ENCODE measurements around the gene RPS2. TPM values are rescaled to one million over a fixed set of nuclear protein-coding genes. Genes with fewer than 3 reads are reported as not detected.
A peak's percentile ranks its signal among the peaks of the same experiment; 100 is the strongest.

RPS2 gene
- total RNA-seq, 5 donors from 2014 or later (not counting 1 experiment from before 2014, with no cell fraction given): 3,208 to 3,662 (median 3,410) TPM

DNA sequence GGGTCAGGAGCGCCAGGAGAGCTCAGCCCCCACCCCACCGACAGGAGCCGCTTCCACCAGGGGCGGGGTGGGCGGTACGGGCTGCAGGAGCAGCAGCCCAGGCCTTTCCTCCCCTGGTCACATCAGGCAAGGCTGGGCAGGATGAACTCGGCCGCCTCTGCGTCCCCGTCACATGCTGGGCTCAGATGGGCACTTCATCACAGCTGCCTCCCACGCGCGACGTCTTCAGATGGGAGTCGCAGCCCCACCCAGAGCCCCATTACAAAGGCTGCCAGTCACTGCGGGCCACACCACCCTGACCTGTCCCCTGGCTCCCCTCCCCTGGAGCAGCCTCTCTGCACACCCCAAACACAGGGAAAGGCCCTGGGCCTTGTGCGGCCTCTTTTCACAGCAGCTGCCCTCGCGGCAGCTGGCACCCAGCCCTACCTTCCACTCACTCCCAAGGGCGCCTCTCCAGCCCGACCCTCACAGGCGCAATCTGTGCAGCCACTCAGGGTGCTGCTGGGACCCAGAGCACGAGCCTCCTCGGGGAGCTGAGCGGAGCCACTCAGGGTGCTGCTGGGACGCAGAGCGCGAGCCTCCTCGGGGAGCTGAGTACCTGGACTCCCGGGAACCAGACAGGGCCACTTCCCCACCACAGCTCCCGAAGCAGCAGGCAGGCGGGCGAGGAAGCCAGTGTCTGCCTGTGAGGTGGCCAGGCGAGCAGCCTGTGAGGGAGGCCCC lies 40.3 kb upstream of the RPS2 start:
- peaks cover 36 to 45% (median 37%) of the 10 kb centered on the region in 3 donors for H3K4me1 Mint-ChIP-seq
- CTCF ChIA-PET: interaction anchor here (0.6 to 1.5 kb wide), 5 partner anchors 12 to 150 kb away, joined by 3 to 6 read pairs (median 4); partner anchors contain the start of genes MSRB1 (in 1 of the 2) and TRAF7 (in 1 of the 2)
- no peak overlapping the region for H3K4me3 ChIP-seq (ENCODE audit: control insufficient read depth in 1 of 2, extremely low read depth in 1 of 2, low read length in 1 of 2)

GRCh38 chr16:2003827-2004641 lies 39.4 kb upstream of the RPS2 start:
- H3K27ac ChIP-seq (ENCODE audit: low read length): no peak overlapping the region
- peak; percentile 67 to 91 (median 83) for DNase-seq
- Mint-ChIP-seq H3K27me3 (no peaks in the 10 kb centered on the region), H3K27ac (no peak overlapping the region), H3K4me1 (peaks cover 36 to 45% (median 36%) of the 10 kb centered on the region in 3 donors), H3K4me3 (no peak overlapping the region), H3K9me3 (no peaks in the 10 kb centered on the region), H3K36me3 (peaks cover 8% of the 10 kb centered on the region)
- peaks cover 26 to 46% of the 10 kb centered on the region in 2 donors for H3K36me3 ChIP-seq (ENCODE audit: control insufficient read depth in 2 of 2, extremely low read depth in 1 of 2, insufficient read depth in 1 of 2, low read length in 1 of 2)
- no peak overlapping the region for H3K4me3 ChIP-seq (ENCODE audit: control insufficient read depth in 1 of 2, extremely low read depth in 1 of 2, low read length in 1 of 2)
- ChIA-PET POLR2A (interaction anchor here (0.5 to 0.9 kb wide), 2 partner anchors 39 to 518 kb away, joined by 3 to 4 read pairs; partner anchors contain the start of gene RPS2 (in 1 of the 2)), CTCF (interaction anchor here (0.6 to 1.5 kb wide), 7 partner anchors 12 to 586 kb away, joined by 3 to 8 read pairs (median 4); partner anchors contain the start of genes MSRB1 (in 1 of the 2) and TRAF7 (in 1 of the 2))
- no peaks in the 10 kb centered on the region for H3K27me3 ChIP-seq (replicated peaks in 1 of 2; ENCODE audit: control insufficient read depth in 2 of 2, extremely low read depth in 1 of 2, insufficient read depth in 2 of 2, low read length in 1 of 2)
- H3K9me3 ChIP-seq: no peaks in the 10 kb centered on the region
- H3K4me1 ChIP-seq (ENCODE audit: control insufficient read depth in 1 of 2, extremely low read depth in 1 of 2, insufficient read depth in 2 of 2, low read length in 2 of 2): peaks cover 13 to 59% of the 10 kb centered on the region in 2 experiments
- ATAC-seq (replicated peaks in 1 of 4): peak; percentile 88 to 93 (median 90)
- WGBS (ENCODE audit: insufficient coverage): 41% methylated on average over 32 of the region's 36 CpGs

More for the DNA sequence above, 40.3 kb upstream of the RPS2 start:
- no peak overlapping the region for H3K27ac ChIP-seq (ENCODE audit: low read length)
- no peaks in the 10 kb centered on the region for H3K27me3 Mint-ChIP-seq
- H3K27ac Mint-ChIP-seq: no peak overlapping the region
- ATAC-seq (replicated peaks in 1 of 4) (no peak), DNase-seq (no peak)
- H3K9me3 Mint-ChIP-seq: no peaks in the 10 kb centered on the region
- H3K4me3 Mint-ChIP-seq: no peak overlapping the region
- POLR2A ChIA-PET: interaction anchor here (0.5 to 0.9 kb wide), 2 partner anchors 40 to 517 kb away, joined by 3 to 4 read pairs; partner anchors contain the start of gene RPS2 (in 1 of the 2)
- H3K27me3 ChIP-seq (replicated peaks in 1 of 2; ENCODE audit: control insufficient read depth in 2 of 2, extremely low read depth in 1 of 2, insufficient read depth in 2 of 2, low read length in 1 of 2): no peaks in the 10 kb centered on the region
- WGBS (ENCODE audit: insufficient coverage): 90% methylated on average over 27 of the region's 34 CpGs
- H3K36me3 ChIP-seq (ENCODE audit: control insufficient read depth in 2 of 2, extremely low read depth in 1 of 2, insufficient read depth in 1 of 2, low read length in 1 of 2): peaks cover 21 to 37% of the 10 kb centered on the region in 2 donors
- peaks cover 14 to 61% of the 10 kb centered on the region in 2 experiments for H3K4me1 ChIP-seq (ENCODE audit: control insufficient read depth in 1 of 2, extremely low read depth in 1 of 2, insufficient read depth in 2 of 2, low read length in 2 of 2)
- no peaks in the 10 kb centered on the region for H3K9me3 ChIP-seq
- peaks cover 8% of the 10 kb centered on the region for H3K36me3 Mint-ChIP-seq

DNA sequence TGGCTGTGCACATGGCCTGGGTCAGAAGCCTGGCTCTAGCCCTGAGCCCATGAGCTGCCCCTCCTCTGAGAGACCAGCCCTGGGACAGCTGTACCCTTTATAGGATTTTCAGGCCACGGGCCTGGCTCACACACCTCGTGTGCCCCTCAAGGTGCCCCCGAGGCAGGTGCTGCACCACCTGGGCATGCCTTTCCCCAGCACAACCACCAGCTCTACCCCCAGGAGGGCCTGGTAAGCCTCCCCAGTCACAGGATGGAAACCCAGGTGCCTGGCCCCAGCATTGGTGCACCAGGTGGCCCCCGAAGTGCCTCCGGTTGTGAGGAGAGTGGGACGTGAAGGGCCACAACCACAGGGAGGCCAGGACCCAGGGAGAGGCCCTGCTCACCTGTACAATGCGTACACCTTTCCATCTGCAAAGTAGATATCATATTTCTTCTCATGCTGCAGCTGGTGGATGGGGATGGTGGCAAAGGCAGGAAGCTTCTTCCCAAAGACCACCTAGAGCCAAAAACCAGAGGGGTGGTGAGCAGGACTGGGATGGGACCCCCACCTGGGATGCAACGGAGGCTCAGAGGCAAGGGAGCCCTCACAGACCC lies 38.7 kb upstream of the RPS2 start:
- no peaks in the 10 kb centered on the region for H3K27me3 ChIP-seq (replicated peaks in 1 of 2; ENCODE audit: control insufficient read depth in 2 of 2, extremely low read depth in 1 of 2, insufficient read depth in 2 of 2, low read length in 1 of 2)
- H3K9me3 ChIP-seq: no peaks in the 10 kb centered on the region
- H3K36me3 Mint-ChIP-seq: peaks cover 9% of the 10 kb centered on the region
- H3K27me3 Mint-ChIP-seq: no peaks in the 10 kb centered on the region
- peaks cover 28 to 53% of the 10 kb centered on the region in 2 donors for H3K36me3 ChIP-seq (ENCODE audit: control insufficient read depth in 2 of 2, extremely low read depth in 1 of 2, insufficient read depth in 1 of 2, low read length in 1 of 2)
- H3K4me1 Mint-ChIP-seq: peaks cover 29 to 39% (median 30%) of the 10 kb centered on the region in 3 donors
- H3K9me3 Mint-ChIP-seq: no peaks in the 10 kb centered on the region
- DNase-seq: no peak
- H3K4me3 ChIP-seq (ENCODE audit: control insufficient read depth in 1 of 2, extremely low read depth in 1 of 2, low read length in 1 of 2): no peak overlapping the region
- H3K4me3 Mint-ChIP-seq: no peak overlapping the region
- WGBS (ENCODE audit: insufficient coverage): 86% methylated on average over 3 of the region's 8 CpGs
- H3K27ac ChIP-seq (ENCODE audit: low read length): no peak overlapping the region
- CTCF ChIA-PET: interaction anchor here (0.6 to 1.5 kb wide), 4 partner anchors 137 to 586 kb away, joined by 3 to 8 read pairs (median 6); partner anchors contain the start of gene TRAF7 (in 1 of the 2)
- POLR2A ChIA-PET: no interaction called here
- no peak overlapping the region for H3K27ac Mint-ChIP-seq
- peaks cover 7 to 52% of the 10 kb centered on the region in 2 experiments for H3K4me1 ChIP-seq (ENCODE audit: control insufficient read depth in 1 of 2, extremely low read depth in 1 of 2, insufficient read depth in 2 of 2, low read length in 2 of 2)
- ATAC-seq (replicated peaks in 1 of 4): no peak

DNA sequence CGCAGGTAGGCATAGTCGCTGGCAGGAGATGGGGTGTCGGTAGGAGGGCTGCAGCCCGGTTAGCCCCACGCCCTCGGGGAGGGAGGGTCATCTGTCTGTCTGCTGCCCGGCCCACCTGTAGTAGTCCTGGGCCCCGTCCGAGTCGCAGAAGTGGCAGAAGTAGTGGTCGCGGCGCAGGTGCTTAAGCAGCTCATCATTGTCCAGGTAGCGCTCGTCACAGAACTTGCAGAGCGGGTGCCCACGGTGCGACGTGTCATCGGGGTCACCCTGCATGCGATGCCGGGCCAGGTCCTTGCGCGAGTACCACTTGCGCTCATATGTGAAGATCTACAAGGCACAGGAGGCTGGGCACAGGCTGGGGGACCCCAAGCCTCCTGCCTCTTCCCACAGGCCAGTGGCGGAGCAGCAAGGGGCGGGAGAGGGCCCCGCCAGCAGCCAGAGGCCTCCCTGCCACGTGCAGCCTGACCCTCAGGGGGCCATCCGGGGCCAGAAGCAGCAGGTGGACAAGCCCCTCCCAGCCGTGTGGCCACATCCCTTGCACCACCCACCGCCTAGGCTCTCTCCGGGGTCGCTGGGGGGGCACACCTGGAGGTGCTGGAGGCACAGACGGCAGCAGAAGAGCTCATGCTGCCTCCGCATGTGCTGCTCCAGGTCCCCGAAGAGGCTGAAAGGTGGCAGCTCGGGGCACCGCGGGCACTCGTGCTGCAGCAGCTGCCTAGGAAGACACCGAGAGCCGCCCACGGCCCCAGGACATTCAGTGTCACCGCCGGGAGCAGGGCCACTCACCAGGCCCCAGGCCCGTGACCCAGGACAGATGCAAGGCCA lies 38.0 kb upstream of the RPS2 start:
- ATAC-seq (replicated peaks in 1 of 4): no peak
- H3K36me3 Mint-ChIP-seq: peaks cover 11% of the 10 kb centered on the region
- peaks cover 22 to 32% (median 23%) of the 10 kb centered on the region in 3 donors for H3K4me1 Mint-ChIP-seq
- no peak overlapping the region for H3K4me3 Mint-ChIP-seq
- H3K27me3 Mint-ChIP-seq: no peaks in the 10 kb centered on the region
- no peak overlapping the region for H3K4me3 ChIP-seq (ENCODE audit: control insufficient read depth in 1 of 2, extremely low read depth in 1 of 2, low read length in 1 of 2)
- H3K27me3 ChIP-seq (replicated peaks in 1 of 2; ENCODE audit: control insufficient read depth in 2 of 2, extremely low read depth in 1 of 2, insufficient read depth in 2 of 2, low read length in 1 of 2): no peaks in the 10 kb centered on the region
- WGBS (ENCODE audit: insufficient coverage): 97% methylated on average over 46 of the region's 47 CpGs
- H3K4me1 ChIP-seq (ENCODE audit: control insufficient read depth in 1 of 2, extremely low read depth in 1 of 2, insufficient read depth in 2 of 2, low read length in 2 of 2): peaks cover 2 to 45% of the 10 kb centered on the region in 2 experiments
- no peaks in the 10 kb centered on the region for H3K9me3 ChIP-seq
- H3K27ac Mint-ChIP-seq: no peak overlapping the region
- H3K9me3 Mint-ChIP-seq: no peaks in the 10 kb centered on the region
- ChIA-PET POLR2A (no interaction called here), CTCF (interaction anchor here in 1 of 2 donors (0.8 to 1.1 kb wide), 2 partner anchors 150 to 153 kb away, joined by 3 read pairs; partner anchors contain the start of gene TRAF7)
- H3K27ac ChIP-seq (ENCODE audit: low read length): no peak overlapping the region
- peaks cover 28 to 59% of the 10 kb centered on the region in 2 donors for H3K36me3 ChIP-seq (ENCODE audit: control insufficient read depth in 2 of 2, extremely low read depth in 1 of 2, insufficient read depth in 1 of 2, low read length in 1 of 2)
- no peak for DNase-seq

GRCh38 chr16:2001456-2002355 lies 37.1 kb upstream of the RPS2 start:
- WGBS (ENCODE audit: insufficient coverage): 96% methylated on average over 53 of the region's 53 CpGs
- H3K4me3 ChIP-seq (ENCODE audit: control insufficient read depth in 1 of 2, extremely low read depth in 1 of 2, low read length in 1 of 2): no peak overlapping the region
- no peak for ATAC-seq (replicated peaks in 1 of 4)
- no peaks in the 10 kb centered on the region for H3K9me3 ChIP-seq
- DNase-seq: no peak
- peaks cover 30 to 61% of the 10 kb centered on the region in 2 donors for H3K36me3 ChIP-seq (ENCODE audit: control insufficient read depth in 2 of 2, extremely low read depth in 1 of 2, insufficient read depth in 1 of 2, low read length in 1 of 2)
- no peaks in the 10 kb centered on the region for H3K27me3 Mint-ChIP-seq
- H3K27ac Mint-ChIP-seq: no peak overlapping the region
- no peaks in the 10 kb centered on the region for H3K9me3 Mint-ChIP-seq
- H3K4me3 Mint-ChIP-seq: no peak overlapping the region
- peaks cover 15 to 23% (median 15%) of the 10 kb centered on the region in 3 donors for H3K4me1 Mint-ChIP-seq
- peaks cover 2 to 36% of the 10 kb centered on the region in 2 experiments for H3K4me1 ChIP-seq (ENCODE audit: control insufficient read depth in 1 of 2, extremely low read depth in 1 of 2, insufficient read depth in 2 of 2, low read length in 2 of 2)
- peaks cover 14% of the 10 kb centered on the region for H3K36me3 Mint-ChIP-seq
- ChIA-PET POLR2A (interaction anchor here in 1 of 2 donors (0.5 kb wide), 1 partner anchor 9 kb away, joined by 3 read pairs; no protein-coding TSS in a partner anchor), CTCF (interaction anchor here in 1 of 2 donors (0.8 kb wide), 1 partner anchor 154 kb away, joined by 3 read pairs; the partner anchor contains the start of gene TRAF7)
- no peaks in the 10 kb centered on the region for H3K27me3 ChIP-seq (replicated peaks in 1 of 2; ENCODE audit: control insufficient read depth in 2 of 2, extremely low read depth in 1 of 2, insufficient read depth in 2 of 2, low read length in 1 of 2)
- H3K27ac ChIP-seq (ENCODE audit: low read length): no peak overlapping the region
